Measurements from ENCODE around the gene REG1B.

Gene REG1B, protein sequence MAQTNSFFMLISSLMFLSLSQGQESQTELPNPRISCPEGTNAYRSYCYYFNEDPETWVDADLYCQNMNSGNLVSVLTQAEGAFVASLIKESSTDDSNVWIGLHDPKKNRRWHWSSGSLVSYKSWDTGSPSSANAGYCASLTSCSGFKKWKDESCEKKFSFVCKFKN
- total RNA-seq, result 0 reads per million in 2 donors

DNA sequence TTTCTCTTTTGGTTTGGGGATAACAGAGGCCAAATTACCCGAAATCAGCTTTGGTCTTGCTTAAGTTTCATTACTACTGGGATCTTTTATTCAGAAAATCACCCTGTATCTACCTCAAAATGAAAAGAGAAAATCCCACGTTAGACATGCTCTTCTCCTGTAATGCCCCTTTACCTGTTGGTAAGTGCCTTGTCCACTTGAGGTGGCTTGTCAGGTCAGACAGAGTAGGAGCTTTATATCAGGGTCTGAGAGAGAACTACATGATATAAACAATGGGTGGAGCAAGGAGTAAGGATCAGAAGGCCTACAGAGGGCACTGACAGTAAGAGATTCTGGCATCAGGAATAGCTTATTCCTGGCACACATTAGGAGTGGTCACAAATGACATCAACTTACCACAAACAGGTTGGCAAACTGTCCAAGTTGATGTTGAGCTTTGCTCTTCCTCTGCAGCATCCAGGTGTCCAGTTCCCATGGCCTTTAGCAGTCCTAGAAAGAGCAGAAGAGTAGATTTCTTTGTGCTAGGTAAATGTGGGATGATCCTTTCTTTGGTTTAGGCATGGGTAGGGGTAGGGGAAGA, at the start of gene REG1B:
Gene REG1B (minus strand): TSS at position 209 of the 580 bp plus-strand sequence. CDS start 381 bp downstream, outside the sequence.
- DNase-seq, result no peak

DNA sequence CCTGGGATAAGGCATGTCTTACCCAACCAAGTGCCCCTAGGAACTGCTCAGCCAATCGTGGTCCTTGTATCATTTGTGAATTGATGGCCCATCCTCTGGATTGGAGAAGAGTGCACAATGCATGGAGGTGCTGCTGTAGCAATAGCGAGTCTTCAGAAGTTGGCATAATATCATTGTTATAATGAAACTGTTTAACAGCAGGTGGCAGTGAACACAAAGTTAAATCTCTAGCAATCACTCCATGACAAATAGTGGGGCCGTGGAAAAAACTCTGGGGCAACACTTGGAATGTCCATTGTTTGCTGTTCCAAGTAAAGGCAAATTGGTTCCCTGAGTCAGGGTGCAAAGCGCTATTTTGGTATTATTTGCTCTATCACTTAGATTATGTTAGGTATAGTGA, 43.9 kb upstream of the REG1B start:
- no peak for DNase-seq

GRCh38 chr2:79129804-79130203, 42.0 kb upstream of the REG1B start:
- DNase-seq, result no peak

GRCh38 chr2:79129260-79129659, 41.5 kb upstream of the REG1B start:
- DNase-seq, result no peak

GRCh38 chr2:79128406-79128805, 40.6 kb upstream of the REG1B start:
- no peak for DNase-seq

- no peak for DNase-seq
Observed at GRCh38 chr2:79125721-79125985, 37.9 kb upstream of the REG1B start.

- DNase-seq, result no peak
Observed at GRCh38 chr2:79124907-79125720, 37.3 kb upstream of the REG1B start.

- DNase-seq, result no peak
Observed at GRCh38 chr2:79122676-79123075, 34.9 kb upstream of the REG1B start.

- DNase-seq, result no peak
Observed at GRCh38 chr2:79120194-79120713, 32.5 kb upstream of the REG1B start, which contains the start of gene REG1A. Gene REG1A, plus strand, starts transcription at chr2:79120488. Its CDS starts 374 bp downstream, at chr2:79120862.

DNA sequence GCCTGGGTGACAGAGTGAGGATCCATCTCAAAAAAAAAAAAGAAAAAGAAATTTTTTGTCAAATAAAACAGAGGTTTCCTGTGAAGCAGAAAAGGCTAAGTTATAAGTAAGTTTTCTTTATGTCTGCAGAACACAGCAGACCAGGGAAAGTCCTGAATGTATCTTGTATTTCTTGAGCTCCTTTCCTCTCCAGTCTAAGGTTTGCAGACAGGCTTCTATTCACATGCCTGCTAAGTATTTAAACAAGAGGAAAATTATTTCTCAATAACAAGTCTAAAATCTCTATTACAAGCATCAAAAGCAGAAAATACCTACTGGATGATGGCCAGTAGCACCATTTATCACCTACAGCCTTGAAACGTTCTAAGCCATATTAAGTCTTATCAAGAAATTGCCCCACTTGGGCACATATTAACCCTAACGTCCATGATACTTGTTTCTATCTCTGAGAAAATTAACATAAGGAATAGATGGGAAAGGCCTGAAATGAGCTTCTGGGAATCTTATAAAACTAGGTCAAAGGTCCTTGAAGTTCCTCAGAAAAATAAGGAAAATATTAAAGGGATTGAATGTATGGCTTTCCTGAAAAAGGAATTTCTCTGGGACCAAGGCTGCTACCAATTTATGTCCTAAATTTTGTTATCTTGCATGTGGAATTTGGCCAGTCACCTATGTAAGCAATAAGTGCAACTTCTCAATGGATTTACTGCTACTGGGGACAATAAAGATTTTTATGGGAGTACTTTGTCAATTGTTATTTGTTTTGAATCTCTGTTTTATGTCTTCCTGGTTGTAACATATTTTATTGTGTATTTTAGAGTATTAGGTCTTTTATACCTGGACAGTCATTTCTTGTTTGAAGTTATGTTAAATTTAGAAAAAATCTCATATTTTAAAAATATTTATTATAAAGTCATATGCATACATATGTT, 29.5 kb upstream of the REG1B start:
- DNase-seq, result no peak

- DNase-seq, result no peak
Observed at GRCh38 chr2:79114797-79115494, 27.2 kb upstream of the REG1B start.

- no peak for DNase-seq
Observed at GRCh38 chr2:79112269-79112668, 24.5 kb upstream of the REG1B start.

GRCh38 chr2:79105259-79105658, 17.5 kb upstream of the REG1B start:
- DNase-seq, result no peak

GRCh38 chr2:79103214-79103613, 15.4 kb upstream of the REG1B start:
- no peak for DNase-seq

DNA sequence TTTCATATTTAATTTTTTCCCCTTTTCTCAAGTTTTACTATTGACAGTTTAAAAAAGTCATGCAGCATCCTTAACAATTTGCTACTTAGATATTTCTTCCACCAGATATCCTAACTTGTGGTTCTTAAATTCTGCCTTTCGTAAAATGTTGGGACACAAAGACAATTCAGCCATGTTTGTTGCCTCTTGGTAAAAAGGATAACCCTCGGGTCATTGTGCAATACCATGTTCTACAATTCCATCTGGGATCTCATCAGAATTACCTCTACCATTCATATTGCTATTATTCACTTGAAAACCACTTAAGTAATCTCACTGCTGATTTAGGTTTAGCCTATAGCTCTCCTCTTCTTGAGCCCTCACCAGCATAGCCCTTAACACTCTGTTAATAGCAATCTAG, 13.2 kb upstream of the REG1B start:
- no peak for DNase-seq

GRCh38 chr2:79100285-79100684, 12.5 kb upstream of the REG1B start:
- no peak for DNase-seq

DNA sequence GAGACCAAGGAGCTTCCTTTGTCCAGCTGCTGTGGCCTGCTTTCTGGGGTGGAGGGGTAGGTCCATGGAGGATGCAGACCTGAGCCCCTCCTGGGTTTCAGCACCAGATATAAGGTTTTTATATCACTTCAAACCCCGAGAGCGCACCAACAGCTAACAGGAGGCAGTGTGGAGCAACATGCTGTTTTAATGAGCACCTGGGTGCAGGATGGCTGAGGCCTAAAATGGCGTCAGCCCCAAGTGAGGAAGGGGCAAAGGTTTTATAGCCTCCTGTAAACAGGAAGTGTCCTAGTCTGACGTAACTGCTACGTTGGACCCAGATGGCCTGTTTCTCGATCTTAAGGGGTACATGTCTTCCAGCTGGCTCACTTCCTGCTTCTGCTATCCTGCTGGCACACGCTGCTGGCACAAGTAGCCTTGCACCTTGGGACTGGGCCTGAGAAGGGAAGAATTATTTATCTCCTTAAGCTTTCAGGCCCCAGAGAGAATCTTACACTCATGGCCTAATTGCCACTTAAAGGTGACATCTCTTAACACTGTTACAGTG, 11.4 kb upstream of the REG1B start:
- no peak for DNase-seq

DNA sequence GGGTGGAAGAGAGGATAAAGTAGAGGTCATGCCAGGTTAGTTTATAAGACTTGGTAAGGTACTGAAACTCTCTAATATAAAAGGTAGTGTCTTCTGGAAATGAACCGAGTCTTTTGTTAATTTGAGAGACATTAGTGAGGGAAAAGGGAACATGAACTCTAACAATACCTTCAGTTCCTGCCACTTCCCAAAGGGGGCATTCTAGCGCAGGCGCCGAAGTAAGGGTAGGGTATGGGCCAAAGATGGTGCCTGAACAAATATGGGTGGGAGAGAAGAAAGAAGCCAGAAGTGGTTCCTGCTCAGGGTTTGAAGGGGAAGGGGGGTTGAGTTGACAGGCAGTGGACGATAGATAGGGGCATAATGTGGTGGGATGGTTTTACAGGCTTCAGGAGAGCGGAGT, 10.1 kb upstream of the REG1B start:
- no peak for DNase-seq

- DNase-seq, result no peak
Observed at GRCh38 chr2:79090693-79091092, 2.9 kb upstream of the REG1B start.

DNA sequence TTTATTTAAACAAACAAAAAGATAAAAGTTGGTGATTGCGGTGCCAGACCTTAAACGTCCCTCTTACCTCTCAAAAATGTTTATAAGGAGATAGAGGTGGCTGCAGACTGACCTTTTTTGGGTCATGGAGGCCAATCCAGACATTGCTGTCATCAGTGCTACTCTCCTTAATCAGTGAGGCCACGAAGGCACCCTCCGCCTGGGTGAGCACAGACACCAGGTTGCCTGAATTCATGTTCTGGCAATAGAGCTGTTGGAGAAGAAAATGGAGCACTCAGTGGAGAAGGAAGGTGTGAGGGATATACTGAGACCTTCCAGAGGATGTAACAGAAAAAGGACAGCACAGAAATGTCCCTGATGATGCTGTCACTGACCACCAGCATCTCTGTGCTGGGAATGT, 1.5 kb downstream of the REG1B start:
- no peak for DNase-seq

- DNase-seq, result no peak
Observed at GRCh38 chr2:79085382-79085781, 2.4 kb downstream of the REG1B start.
